ENCODE measurements around the gene SCFD2. TPM values are rescaled to one million over a fixed set of nuclear protein-coding genes. Genes with fewer than 3 reads are reported as not detected.

SCFD2 gene
- total RNA-seq, 2 experiments from 2014 or later = 23.0 to 24.5 TPM

GRCh38 chr4:52976523-52977230 is 389.2 kb downstream of the SCFD2 start:
- DNase-seq = no peak
- ChIA-PET POLR2A (no interaction called here), CTCF (no interaction called here)
- H3K4me3 Mint-ChIP-seq = no peak overlapping the region
- H3K4me1 Mint-ChIP-seq = no peaks in the 10 kb centered on the region
- H3K27me3 Mint-ChIP-seq = no peaks in the 10 kb centered on the region
- no peak overlapping the region for H3K27ac Mint-ChIP-seq
- H3K9me3 Mint-ChIP-seq = no peaks in the 10 kb centered on the region
- no peaks in the 10 kb centered on the region for H3K36me3 Mint-ChIP-seq (ENCODE audit: low read depth)

DNA sequence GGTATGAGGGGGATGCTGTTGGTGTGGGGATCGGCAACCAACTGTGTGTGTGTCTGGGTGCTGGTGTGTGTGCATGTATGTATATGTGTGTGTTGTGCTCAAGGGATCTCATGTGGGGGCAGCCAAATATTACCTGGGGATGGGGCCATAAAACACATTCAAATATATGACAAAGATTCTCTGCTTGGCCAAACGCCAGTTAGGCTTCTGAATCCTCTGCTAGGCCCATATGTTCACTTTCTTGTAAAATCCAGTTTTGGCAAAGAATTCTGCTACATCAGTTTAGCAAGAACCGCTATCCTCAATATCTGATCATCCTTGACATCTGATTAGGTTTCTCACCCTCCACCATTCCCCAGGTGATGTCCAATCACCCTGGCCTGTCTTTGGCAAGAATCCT is 397.2 kb downstream of the SCFD2 start:
- Mint-ChIP-seq H3K27ac (no peak overlapping the region), H3K27me3 (no peaks in the 10 kb centered on the region), H3K4me1 (no peaks in the 10 kb centered on the region), H3K9me3 (peaks cover 6% of the 10 kb centered on the region), H3K36me3 (ENCODE audit: low read depth) (peaks cover 3% of the 10 kb centered on the region), H3K4me3 (no peak overlapping the region)
- ChIA-PET POLR2A (no interaction called here), CTCF (no interaction called here)
- DNase-seq = no peak

DNA sequence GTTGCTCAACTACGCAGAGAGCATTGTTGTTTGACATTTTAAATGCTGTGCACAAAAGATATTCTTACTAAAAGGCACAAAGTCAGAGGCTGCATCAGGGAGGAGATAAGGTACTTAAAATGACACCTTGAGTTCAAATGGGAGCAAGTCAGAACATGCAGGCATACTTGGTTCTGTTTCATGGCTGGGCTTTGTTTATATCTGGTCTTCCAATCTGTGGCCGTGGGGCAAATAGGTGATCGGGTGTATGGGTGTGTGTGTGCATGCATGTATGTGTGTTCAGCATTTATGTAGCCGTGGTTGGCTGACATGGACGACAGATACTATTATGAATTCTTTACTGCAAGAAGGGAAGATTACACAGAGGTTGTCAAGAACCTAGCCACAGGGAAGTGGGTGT is 397.6 kb downstream of the SCFD2 start:
- no peak for DNase-seq
- ChIA-PET POLR2A (no interaction called here), CTCF (no interaction called here)
- no peaks in the 10 kb centered on the region for H3K4me1 Mint-ChIP-seq
- H3K27ac Mint-ChIP-seq = no peak overlapping the region
- peaks cover 6% of the 10 kb centered on the region for H3K9me3 Mint-ChIP-seq
- H3K27me3 Mint-ChIP-seq = no peaks in the 10 kb centered on the region
- peaks cover 3% of the 10 kb centered on the region for H3K36me3 Mint-ChIP-seq (ENCODE audit: low read depth)
- H3K4me3 Mint-ChIP-seq = no peak overlapping the region

GRCh38 chr4:52966781-52967180 is 399.1 kb downstream of the SCFD2 start:
- no peaks in the 10 kb centered on the region for H3K27me3 Mint-ChIP-seq
- H3K4me1 Mint-ChIP-seq = no peaks in the 10 kb centered on the region
- ChIA-PET CTCF (no interaction called here), POLR2A (no interaction called here)
- peaks cover 6% of the 10 kb centered on the region for H3K9me3 Mint-ChIP-seq
- H3K27ac Mint-ChIP-seq = no peak overlapping the region
- H3K36me3 Mint-ChIP-seq (ENCODE audit: low read depth) = peaks cover 3% of the 10 kb centered on the region
- DNase-seq = no peak
- no peak overlapping the region for H3K4me3 Mint-ChIP-seq

DNA sequence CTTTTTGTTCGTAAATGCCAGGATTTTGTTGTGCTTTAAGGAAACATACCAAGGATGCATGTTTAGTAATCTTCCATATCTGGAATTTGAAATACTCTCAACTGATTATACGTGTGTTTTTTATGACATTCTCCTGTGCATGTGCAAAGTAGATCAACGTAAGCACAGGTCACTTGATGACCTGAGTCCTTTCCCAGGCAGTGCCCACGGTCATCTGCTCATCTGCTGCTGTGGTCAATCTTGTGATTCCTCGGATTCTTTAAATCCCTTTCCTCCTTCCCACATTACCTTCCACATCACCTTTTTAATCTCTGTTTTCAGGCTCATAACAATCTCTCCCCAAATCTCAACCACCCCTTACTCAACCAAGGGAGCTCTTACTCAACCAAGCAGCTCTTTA is 399.7 kb downstream of the SCFD2 start:
- no peaks in the 10 kb centered on the region for H3K27me3 Mint-ChIP-seq
- ChIA-PET CTCF (no interaction called here), POLR2A (no interaction called here)
- no peak overlapping the region for H3K27ac Mint-ChIP-seq
- DNase-seq = no peak
- no peaks in the 10 kb centered on the region for H3K4me1 Mint-ChIP-seq
- H3K9me3 Mint-ChIP-seq = peaks cover 6% of the 10 kb centered on the region
- H3K4me3 Mint-ChIP-seq = no peak overlapping the region
- H3K36me3 Mint-ChIP-seq (ENCODE audit: low read depth) = peaks cover under 1% of the 10 kb centered on the region

- no peak overlapping the region for H3K4me3 Mint-ChIP-seq
- H3K36me3 Mint-ChIP-seq (ENCODE audit: low read depth) = no peaks in the 10 kb centered on the region
- ChIA-PET CTCF (no interaction called here), POLR2A (no interaction called here)
- DNase-seq = no peak
- no peaks in the 10 kb centered on the region for H3K27me3 Mint-ChIP-seq
- H3K4me1 Mint-ChIP-seq = no peaks in the 10 kb centered on the region
- H3K27ac Mint-ChIP-seq = no peak overlapping the region
- H3K9me3 Mint-ChIP-seq = peaks cover 5% of the 10 kb centered on the region
Measured at GRCh38 chr4:52964561-52965101, 401.2 kb downstream of the SCFD2 start.

DNA sequence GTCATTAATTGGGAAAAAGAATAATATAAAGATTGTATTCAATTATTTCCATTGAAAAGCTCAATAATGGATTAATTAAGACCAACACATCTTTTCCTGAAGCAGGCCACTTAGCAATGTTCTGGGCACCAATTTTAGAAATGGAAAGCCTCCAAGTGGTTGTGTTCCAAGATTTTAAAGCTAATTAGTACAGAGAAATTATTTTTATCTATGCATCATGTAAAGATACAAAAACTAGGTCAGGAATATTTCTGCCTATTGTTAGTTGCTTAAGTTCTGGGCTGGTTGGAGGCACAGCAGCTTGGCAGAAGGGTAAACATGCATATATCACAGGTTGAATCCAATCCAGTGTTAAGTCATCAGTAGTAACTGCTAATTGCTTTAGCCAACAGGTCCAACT is 401.9 kb downstream of the SCFD2 start:
- Mint-ChIP-seq H3K36me3 (ENCODE audit: low read depth) (no peaks in the 10 kb centered on the region), H3K4me1 (no peaks in the 10 kb centered on the region), H3K9me3 (peaks cover 2% of the 10 kb centered on the region), H3K27ac (no peak overlapping the region), H3K4me3 (no peak overlapping the region), H3K27me3 (no peaks in the 10 kb centered on the region)
- no peak for DNase-seq
- CTCF ChIA-PET = no interaction called here
- POLR2A ChIA-PET = no interaction called here

DNA sequence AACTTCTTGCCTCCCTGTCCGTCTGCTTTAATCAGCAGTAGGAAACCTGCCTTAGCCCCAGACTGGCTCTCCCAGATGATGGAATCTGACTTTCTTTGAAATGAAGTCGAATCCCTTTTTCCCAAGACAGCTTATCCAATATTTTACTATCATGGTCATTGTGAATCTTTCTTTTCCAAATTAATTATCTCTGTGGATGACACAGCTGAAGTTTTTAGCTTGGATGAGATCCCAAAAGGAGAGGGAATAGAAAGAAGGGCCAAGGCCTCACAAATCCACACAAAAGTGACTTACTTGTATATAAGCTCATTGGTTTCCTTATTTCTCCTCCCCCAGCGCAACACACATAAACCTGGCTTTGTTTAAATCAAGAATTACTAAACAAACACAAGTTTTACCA is 403.1 kb downstream of the SCFD2 start:
- Mint-ChIP-seq H3K36me3 (ENCODE audit: low read depth) (no peaks in the 10 kb centered on the region), H3K27me3 (no peaks in the 10 kb centered on the region), H3K4me1 (no peaks in the 10 kb centered on the region), H3K4me3 (no peak overlapping the region), H3K27ac (no peak overlapping the region), H3K9me3 (peaks cover 2% of the 10 kb centered on the region)
- CTCF ChIA-PET = interaction anchor here (1.2 kb wide), 1 partner anchor 21 kb away, joined by 4 read pairs; no protein-coding TSS in a partner anchor
- POLR2A ChIA-PET = no interaction called here
- DNase-seq = no peak

DNA sequence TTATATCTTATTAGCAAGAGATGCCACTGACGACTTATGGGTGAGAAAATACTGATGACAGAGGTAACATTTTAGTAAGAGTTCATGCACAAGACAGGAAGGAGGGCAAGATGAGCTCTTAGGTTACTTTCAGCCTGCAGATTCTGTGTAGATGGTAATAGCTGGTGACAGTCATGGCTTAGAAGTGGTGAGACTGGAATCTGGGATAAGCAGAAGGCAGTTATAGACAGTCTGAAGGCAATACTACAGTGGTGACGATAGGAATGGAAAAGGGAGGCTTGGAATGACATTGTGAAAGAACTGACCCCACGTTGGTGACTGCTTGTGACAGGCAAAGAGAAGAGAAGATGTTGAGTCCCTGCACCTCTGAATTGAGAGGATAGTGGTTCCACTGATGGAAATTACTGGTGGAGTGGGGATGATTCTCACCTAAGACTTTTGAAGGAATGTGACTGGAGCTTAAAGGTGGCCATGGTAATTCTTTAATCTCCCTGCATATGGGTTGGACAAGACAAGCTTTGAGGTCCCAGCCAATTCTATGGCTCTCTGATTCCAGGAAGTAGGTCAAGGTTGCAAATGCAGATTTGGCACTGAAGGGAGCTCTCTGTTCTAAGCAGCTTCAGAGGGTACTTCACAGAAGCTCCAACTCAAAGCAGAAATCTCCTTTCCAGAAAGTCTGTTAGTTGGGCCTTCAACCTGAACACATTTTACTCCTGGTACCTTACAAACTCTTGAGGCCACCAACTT is 404.0 kb downstream of the SCFD2 start:
- CTCF ChIA-PET = interaction anchor here (1.2 kb wide), 1 partner anchor 20 kb away, joined by 4 read pairs; no protein-coding TSS in a partner anchor

GRCh38 chr4:52959541-52959940 is 406.3 kb downstream of the SCFD2 start:
- Mint-ChIP-seq H3K27ac (no peak overlapping the region), H3K4me3 (no peak overlapping the region), H3K4me1 (no peaks in the 10 kb centered on the region), H3K9me3 (no peaks in the 10 kb centered on the region), H3K36me3 (ENCODE audit: low read depth) (no peaks in the 10 kb centered on the region), H3K27me3 (no peaks in the 10 kb centered on the region)
- ChIA-PET CTCF (no interaction called here), POLR2A (no interaction called here)
- no peak for DNase-seq

More for the DNA sequence above, 404.0 kb downstream of the SCFD2 start:
- Mint-ChIP-seq H3K36me3 (ENCODE audit: low read depth) (no peaks in the 10 kb centered on the region), H3K9me3 (peaks cover 2% of the 10 kb centered on the region), H3K4me3 (no peak overlapping the region), H3K27me3 (no peaks in the 10 kb centered on the region), H3K27ac (no peak overlapping the region), H3K4me1 (no peaks in the 10 kb centered on the region)
- no peak for DNase-seq
- POLR2A ChIA-PET = no interaction called here

GRCh38 chr4:52957835-52958631 is 407.8 kb downstream of the SCFD2 start:
- H3K27ac Mint-ChIP-seq = no peak overlapping the region
- DNase-seq = no peak
- no peaks in the 10 kb centered on the region for H3K36me3 Mint-ChIP-seq (ENCODE audit: low read depth)
- no peaks in the 10 kb centered on the region for H3K27me3 Mint-ChIP-seq
- CTCF ChIA-PET = no interaction called here
- H3K4me3 Mint-ChIP-seq = no peak overlapping the region
- H3K9me3 Mint-ChIP-seq = no peaks in the 10 kb centered on the region
- no peaks in the 10 kb centered on the region for H3K4me1 Mint-ChIP-seq
- POLR2A ChIA-PET = no interaction called here

- H3K9me3 Mint-ChIP-seq = no peaks in the 10 kb centered on the region
- CTCF ChIA-PET = no interaction called here
- H3K4me3 Mint-ChIP-seq = no peak overlapping the region
- H3K36me3 Mint-ChIP-seq (ENCODE audit: low read depth) = no peaks in the 10 kb centered on the region
- H3K27me3 Mint-ChIP-seq = no peaks in the 10 kb centered on the region
- POLR2A ChIA-PET = no interaction called here
- H3K4me1 Mint-ChIP-seq = no peaks in the 10 kb centered on the region
- DNase-seq = no peak
- H3K27ac Mint-ChIP-seq = no peak overlapping the region
Measured at GRCh38 chr4:52957220-52957686, 408.6 kb downstream of the SCFD2 start.

DNA sequence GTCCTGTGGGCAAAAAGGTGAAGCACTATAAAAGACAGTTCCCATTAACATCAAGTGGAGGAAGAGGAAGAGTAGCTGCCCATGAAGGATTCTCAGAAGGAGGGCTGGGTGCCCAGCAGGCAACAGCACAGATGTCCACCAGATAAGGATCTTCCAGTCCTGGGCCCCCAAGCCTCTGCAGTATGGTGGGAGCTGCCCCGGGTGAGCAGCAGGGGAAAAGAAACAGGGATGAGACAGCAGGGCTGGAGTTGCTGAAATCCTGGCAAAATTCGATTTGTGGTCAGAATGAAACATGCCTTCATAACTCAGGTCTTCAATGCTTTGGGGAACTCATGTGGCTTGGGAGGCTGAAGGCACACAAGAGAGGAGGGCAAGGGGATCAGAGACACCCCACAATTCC is 409.2 kb downstream of the SCFD2 start:
- no peak overlapping the region for H3K4me3 Mint-ChIP-seq
- H3K27me3 Mint-ChIP-seq = no peaks in the 10 kb centered on the region
- H3K27ac Mint-ChIP-seq = no peak overlapping the region
- POLR2A ChIA-PET = no interaction called here
- CTCF ChIA-PET = interaction anchor here (0.6 kb wide), 1 partner anchor 41 kb away, joined by 3 read pairs; no protein-coding TSS in a partner anchor
- no peaks in the 10 kb centered on the region for H3K4me1 Mint-ChIP-seq
- no peaks in the 10 kb centered on the region for H3K36me3 Mint-ChIP-seq (ENCODE audit: low read depth)
- no peaks in the 10 kb centered on the region for H3K9me3 Mint-ChIP-seq
- DNase-seq = no peak
